Mesendoderm (in vitro differentiated cells): ENCODE results near the gene MMD.

Experiments
- DNase-seq: peaks from one replicate; pipeline ENCODE4 v3.0.0; 2013
- H2AK5ac ChIP-seq: 2 replicates; pipeline ENCODE4 v1.6.1; 2013; ENCODE audit warnings: low read length, inconsistent platforms
- H2BK120ac ChIP-seq: 2 replicates; pipeline ENCODE4 v1.6.1; 2013; ENCODE audit warnings: low read depth, mild to moderate bottlenecking, low read length, moderate library complexity, mixed read lengths
- H2BK15ac ChIP-seq: replicated peaks from 2 replicates; pipeline ENCODE4 v1.6.1; 2013; ENCODE audit warnings: low read depth, mild to moderate bottlenecking, moderate library complexity
- H2BK5ac ChIP-seq: 2 replicates; pipeline ENCODE4 v1.6.1; 2013; ENCODE audit warnings: low read length, inconsistent platforms
- H3K18ac ChIP-seq: 2 replicates; pipeline ENCODE4 v1.6.1; 2013; ENCODE audit warnings: mild to moderate bottlenecking, low read length, mixed read lengths
- H3K23ac ChIP-seq: one replicate; pipeline ENCODE4 v1.6.1; 2013; ENCODE audit warnings: low read length
- H3K27ac ChIP-seq: 2 replicates; pipeline ENCODE4 v1.5.1; 2013; ENCODE audit warnings: low read depth, mild to moderate bottlenecking, inconsistent platforms, low read length, moderate library complexity
- H3K27me3 ChIP-seq: 2 replicates; pipeline ENCODE4 v1.6.1; 2013; ENCODE audit warnings: low read length, control low read depth, mild to moderate bottlenecking, inconsistent platforms; ENCODE audit not compliant: insufficient read depth, poor library complexity
- H3K36me3 ChIP-seq: 2 replicates; pipeline ENCODE4 v1.6.1; 2013; ENCODE audit warnings: low read length, inconsistent platforms; ENCODE audit not compliant: control insufficient read depth, insufficient read depth
- H3K4ac ChIP-seq: one replicate; pipeline ENCODE4 v1.6.1; 2013; ENCODE audit warnings: low read depth, mild to moderate bottlenecking, low read length, moderate library complexity
- H3K4me1 ChIP-seq: 2 replicates; pipeline ENCODE4 v1.6.1; 2013; ENCODE audit warnings: low read depth, low read length, inconsistent platforms; ENCODE audit not compliant: control insufficient read depth
- H3K4me2 ChIP-seq: 2 replicates; pipeline ENCODE4 v1.6.1; 2013; ENCODE audit warnings: low read length
- H3K4me3 ChIP-seq: 2 replicates; pipeline ENCODE4 v1.5.1; 2013; ENCODE audit warnings: mild to moderate bottlenecking, low read length
- H3K56ac ChIP-seq: one replicate; pipeline ENCODE4 v1.6.1; 2013; ENCODE audit warnings: low read length
- H3K79me1 ChIP-seq: 2 replicates; pipeline ENCODE4 v1.6.1; 2013; ENCODE audit warnings: low read length, inconsistent platforms
- H3K79me2 ChIP-seq: 2 replicates; pipeline ENCODE4 v1.6.1; 2013; ENCODE audit warnings: mild to moderate bottlenecking, low read length; ENCODE audit not compliant: control insufficient read depth, insufficient read depth
- H3K9ac ChIP-seq: 2 replicates; pipeline ENCODE4 v1.6.1; 2013; ENCODE audit warnings: low read length, inconsistent platforms
- H4K5ac ChIP-seq: one replicate; pipeline ENCODE4 v1.6.1; 2013; ENCODE audit warnings: low read length
- H4K8ac ChIP-seq: one replicate; pipeline ENCODE4 v1.6.1; 2013; ENCODE audit warnings: low read depth, mild to moderate bottlenecking, control low read depth, low read length, moderate library complexity
- WGBS: extraction: QIAGEN DNeasy Blood & Tissue Kit; methylation state at CpG from one replicate; pipeline ENCODE4 v1.1.7; 2013; ENCODE audit warnings: low lambda C conversion rate, missing lambda C conversion rate; ENCODE audit not compliant: insufficient coverage; ENCODE audit errors: extremely low coverage; 5-methylcytosine and 5-hydroxymethylcytosine counted together

Gene MMD

GRCh38 chr17:55416470-55417052 lies 5.1 kb downstream of the MMD start:
- H3K4ac ChIP-seq, result no peak overlapping the region
- H3K4me1 ChIP-seq, result peaks cover 3% of the 10 kb centered on the region
- H4K5ac ChIP-seq, result no peak overlapping the region
- H3K56ac ChIP-seq, result no peak overlapping the region
- H2BK5ac ChIP-seq, result no peak overlapping the region
- H3K23ac ChIP-seq, result no peak overlapping the region
- H3K79me2 ChIP-seq, result peaks cover 40% of the 10 kb centered on the region
- H3K18ac ChIP-seq, result no peak overlapping the region
- H3K4me2 ChIP-seq, result no peak overlapping the region
- DNase-seq, result no peak
- no peaks in the 10 kb centered on the region for H3K27me3 ChIP-seq
- no CpG with 5 or more reads among the region's 4 CpGs for WGBS
- no peak overlapping the region for H4K8ac ChIP-seq
- H2AK5ac ChIP-seq, result no peak overlapping the region
- H2BK120ac ChIP-seq, result no peak overlapping the region
- no peak overlapping the region for H2BK15ac ChIP-seq
- H3K79me1 ChIP-seq, result peaks cover 25% of the 10 kb centered on the region
- H3K9ac ChIP-seq, result no peak overlapping the region
- no peak overlapping the region for H3K4me3 ChIP-seq
- no peak overlapping the region for H3K27ac ChIP-seq
- no peaks in the 10 kb centered on the region for H3K36me3 ChIP-seq

DNA sequence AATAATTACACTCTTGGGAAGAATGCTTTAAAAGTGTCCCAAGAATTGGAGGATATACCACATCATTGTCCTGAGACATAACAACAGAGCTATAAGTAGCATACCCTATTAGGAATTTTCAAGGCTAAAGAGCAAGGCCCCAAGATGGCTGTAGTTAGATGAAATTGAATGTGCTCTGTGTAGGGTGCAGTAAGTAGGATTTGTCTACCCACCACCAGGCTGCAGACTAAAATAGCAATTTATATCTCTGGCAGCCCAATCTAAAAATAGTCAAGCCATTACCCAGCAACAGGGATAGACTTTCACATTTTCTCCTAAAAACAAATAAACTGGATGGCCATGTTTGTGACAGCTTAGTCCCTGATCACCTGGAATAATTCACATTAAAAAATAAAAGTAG lies 5.6 kb downstream of the MMD start:
- Histone ChIP-seq H3K79me1 (peaks cover 24% of the 10 kb centered on the region), H3K4ac (no peak overlapping the region), H3K23ac (no peak overlapping the region), H3K36me3 (peaks cover 2% of the 10 kb centered on the region), H2BK120ac (no peak overlapping the region), H2BK5ac (no peak overlapping the region), H3K27me3 (no peaks in the 10 kb centered on the region), H3K9ac (no peak overlapping the region), H3K79me2 (peaks cover 39% of the 10 kb centered on the region), H3K4me1 (peaks cover 3% of the 10 kb centered on the region), H3K27ac (no peak overlapping the region), H3K56ac (no peak overlapping the region), H3K18ac (no peak overlapping the region), H4K5ac (no peak overlapping the region), H2BK15ac (no peak overlapping the region), H3K4me3 (no peak overlapping the region), H3K4me2 (no peak overlapping the region), H2AK5ac (no peak overlapping the region), H4K8ac (no peak overlapping the region)
- no peak for DNase-seq

GRCh38 chr17:55414983-55415382 lies 6.7 kb downstream of the MMD start:
- peaks cover 30% of the 10 kb centered on the region for H3K79me2 ChIP-seq
- H2AK5ac ChIP-seq, result no peak overlapping the region
- H3K27me3 ChIP-seq, result no peaks in the 10 kb centered on the region
- no peak overlapping the region for H2BK120ac ChIP-seq
- peaks cover 6% of the 10 kb centered on the region for H3K36me3 ChIP-seq
- H2BK5ac ChIP-seq, result no peak overlapping the region
- WGBS, result no CpG with 5 or more reads among the region's 4 CpGs
- no peak overlapping the region for H3K27ac ChIP-seq
- no peak overlapping the region for H3K23ac ChIP-seq
- no peak for DNase-seq
- H3K4ac ChIP-seq, result no peak overlapping the region
- no peak overlapping the region for H3K18ac ChIP-seq
- H3K4me3 ChIP-seq, result no peak overlapping the region
- no peak overlapping the region for H4K8ac ChIP-seq
- no peak overlapping the region for H4K5ac ChIP-seq
- no peak overlapping the region for H2BK15ac ChIP-seq
- H3K79me1 ChIP-seq, result peaks cover 19% of the 10 kb centered on the region
- H3K9ac ChIP-seq, result no peak overlapping the region
- H3K4me2 ChIP-seq, result no peak overlapping the region
- peaks cover under 1% of the 10 kb centered on the region for H3K4me1 ChIP-seq
- no peak overlapping the region for H3K56ac ChIP-seq

DNA sequence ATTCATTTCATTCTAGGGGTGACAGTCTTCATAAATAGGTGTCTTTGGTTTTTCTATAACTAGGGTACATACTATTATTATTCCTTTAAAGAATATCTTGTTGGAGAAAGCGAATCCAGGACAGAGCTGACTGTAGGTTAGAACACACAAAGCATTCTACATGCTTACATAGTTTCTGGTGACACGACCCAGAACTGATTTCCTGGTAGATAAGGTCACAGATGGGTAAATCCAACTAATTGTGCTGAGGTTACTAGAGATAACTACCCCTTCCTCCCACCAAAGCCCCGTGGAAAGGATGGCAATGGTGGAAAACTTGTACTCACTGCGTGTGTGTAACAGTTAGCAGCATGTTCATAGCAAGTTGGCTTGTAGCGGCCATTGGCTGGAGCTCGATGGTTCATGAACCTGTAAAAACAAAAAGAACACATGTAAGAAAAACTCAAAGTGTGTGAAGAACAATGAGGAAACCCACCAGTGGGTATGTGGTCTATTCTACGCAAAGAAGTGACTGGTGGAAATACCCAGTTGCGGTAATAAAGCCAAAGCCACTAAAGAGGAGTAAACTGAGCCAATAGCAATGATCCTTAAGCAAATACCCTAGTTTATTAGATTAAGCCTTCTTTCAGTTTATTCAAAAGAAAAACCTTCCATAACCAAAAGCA lies 7.7 kb downstream of the MMD start:
- Histone ChIP-seq H3K79me1 (peaks cover 16% of the 10 kb centered on the region), H3K4me2 (no peak overlapping the region), H2BK15ac (no peak overlapping the region), H3K56ac (no peak overlapping the region), H3K4ac (no peak overlapping the region), H2AK5ac (no peak overlapping the region), H3K27ac (no peak overlapping the region), H3K4me3 (no peak overlapping the region), H3K18ac (no peak overlapping the region), H3K36me3 (peaks cover 9% of the 10 kb centered on the region), H3K79me2 (peaks cover 25% of the 10 kb centered on the region), H3K4me1 (no peaks in the 10 kb centered on the region), H3K27me3 (no peaks in the 10 kb centered on the region), H4K5ac (no peak overlapping the region), H2BK120ac (no peak overlapping the region), H3K9ac (no peak overlapping the region), H3K23ac (no peak overlapping the region), H4K8ac (no peak overlapping the region), H2BK5ac (no peak overlapping the region)
- no CpG with 5 or more reads among the region's 8 CpGs for WGBS
- no peak for DNase-seq

- Histone ChIP-seq H3K9ac (no peak overlapping the region), H3K27me3 (no peaks in the 10 kb centered on the region), H2BK120ac (no peak overlapping the region), H3K79me2 (peaks cover 4% of the 10 kb centered on the region), H3K4me1 (no peaks in the 10 kb centered on the region), H4K5ac (no peak overlapping the region), H3K27ac (no peak overlapping the region), H3K4ac (no peak overlapping the region), H3K4me2 (no peak overlapping the region), H3K4me3 (no peak overlapping the region), H2BK15ac (no peak overlapping the region), H3K56ac (no peak overlapping the region), H3K18ac (no peak overlapping the region), H2BK5ac (no peak overlapping the region), H4K8ac (no peak overlapping the region), H3K79me1 (peaks cover 5% of the 10 kb centered on the region), H3K23ac (no peak overlapping the region), H2AK5ac (no peak overlapping the region), H3K36me3 (peaks cover 9% of the 10 kb centered on the region)
- no CpG with 5 or more reads among the region's 1 CpG for WGBS
- no peak for DNase-seq
These were observed 10.2 kb downstream of the MMD start for GRCh38 chr17:55411463-55411855.
